ENCODE measurements around the gene CYSLTR1.

CYSLTR1 gene

GRCh38 chrX:78327370-78328086 lies at the start of gene CYSLTR1:
Gene CYSLTR1, minus strand, starts transcription at chrX:78327611. Its CDS starts 53,865 bp downstream, at chrX:78273746.
- TF ChIP-seq CTCF (IDR thresholded peaks at IDR 0.05; ENCODE audit: low read depth, low read length): no peak
- no peak for DNase-seq (ENCODE audit: extremely low read depth, low read depth)

- TF ChIP-seq CTCF (IDR thresholded peaks at IDR 0.05; ENCODE audit: low read depth, low read length): no peak
- no peak for DNase-seq (ENCODE audit: extremely low read depth, low read depth)
Measured at GRCh38 chrX:78377186-78377585, 49.8 kb upstream of the CYSLTR1 start.

GRCh38 chrX:78375894-78376293 lies 48.5 kb upstream of the CYSLTR1 start:
- DNase-seq (ENCODE audit: extremely low read depth, low read depth): no peak
- TF ChIP-seq CTCF (IDR thresholded peaks at IDR 0.05; ENCODE audit: low read depth, low read length): no peak

- no peak for TF ChIP-seq CTCF (IDR thresholded peaks at IDR 0.05; ENCODE audit: low read depth, low read length)
- DNase-seq (ENCODE audit: extremely low read depth, low read depth): no peak
Measured at GRCh38 chrX:78366576-78366975, 39.2 kb upstream of the CYSLTR1 start.

- DNase-seq (ENCODE audit: extremely low read depth, low read depth): no peak
- no peak for TF ChIP-seq CTCF (IDR thresholded peaks at IDR 0.05; ENCODE audit: low read depth, low read length)
Measured at GRCh38 chrX:78357342-78358055, 30.1 kb upstream of the CYSLTR1 start.

GRCh38 chrX:78333521-78333920 lies 6.1 kb upstream of the CYSLTR1 start:
- no peak for DNase-seq (ENCODE audit: extremely low read depth, low read depth)
- no peak for TF ChIP-seq CTCF (IDR thresholded peaks at IDR 0.05; ENCODE audit: low read depth, low read length)

GRCh38 chrX:78331708-78332107 lies 4.3 kb upstream of the CYSLTR1 start:
- DNase-seq (ENCODE audit: extremely low read depth, low read depth): no peak
- TF ChIP-seq CTCF (IDR thresholded peaks at IDR 0.05; ENCODE audit: low read depth, low read length): no peak
